H1 (cell line): ENCODE results near the gene PRG2. TPM values are rescaled to one million over a fixed set of nuclear protein-coding genes. Genes with fewer than 3 reads are reported as not detected.

ENCODE experiments used
- CTCF ChIA-PET: fragments of 300-600 bp; sonication (Branson Sonifier 250); formaldehyde crosslinking; loops from one replicate; lab custom pipeline; 2021; ENCODE audit not compliant: partially characterized antibody; lab: Charles Lee
- POLR2A ChIA-PET: fragments of 300-600 bp; sonication (Branson Sonifier 250); formaldehyde crosslinking; loops from one replicate; lab custom pipeline; 2021; ENCODE audit warnings: inconsistent platforms; ENCODE audit not compliant: partially characterized antibody; lab: Charles Lee
- DNase-seq, 2 experiments: peaks; one replicate each; pipeline versions ENCODE4 v3.0.0 to v3.0.0-alpha.2; 2010 to 2022; ENCODE audit warnings: low spot score in 2 of 2, low read depth in 1 of 2, mixed read lengths in 1 of 2
- FAIRE-seq: peaks from 2 replicates; lab custom pipeline; 2011; peaks lifted over from hg19 to GRCh38; lab: Jason Lieb, UNC
- H2AFZ ChIP-seq: 2 replicates; pipeline ENCODE4 v1.8.1; 2012; ENCODE audit warnings: low read length, inconsistent platforms
- H2AK5ac ChIP-seq: 2 replicates; pipeline ENCODE4 v1.6.1; 2013; ENCODE audit warnings: low read depth, low read length
- H2BK120ac ChIP-seq: replicated peaks from 2 replicates; pipeline ENCODE3; 2013; ENCODE audit warnings: low read depth, low read length, inconsistent platforms
- H2BK12ac ChIP-seq: 2 replicates; pipeline ENCODE4 v1.6.1; 2013; ENCODE audit warnings: low read depth, low read length
- H2BK15ac ChIP-seq: 2 replicates; pipeline ENCODE4 v1.6.1; 2013; ENCODE audit warnings: low read length
- H2BK20ac ChIP-seq: 2 replicates; pipeline ENCODE4 v1.6.1; 2013; ENCODE audit warnings: low read length
- H2BK5ac ChIP-seq: 2 replicates; pipeline ENCODE4 v1.6.1; 2013; ENCODE audit warnings: low read depth, low read length
- H3K14ac ChIP-seq: 2 replicates; pipeline ENCODE4 v1.6.1; 2013; ENCODE audit warnings: inconsistent platforms; ENCODE audit not compliant: insufficient read length
- H3K18ac ChIP-seq: 2 replicates; pipeline ENCODE4 v1.6.1; 2013; ENCODE audit warnings: low read length; ENCODE audit errors: extremely low read depth
- H3K23ac ChIP-seq: 2 replicates; pipeline ENCODE4 v1.6.1; 2013; ENCODE audit warnings: inconsistent platforms; ENCODE audit not compliant: insufficient read length
- H3K23me2 ChIP-seq: 2 replicates; pipeline ENCODE4 v1.6.1; 2013; ENCODE audit warnings: low read depth, low read length
- H3K27ac ChIP-seq: 2 replicates; pipeline ENCODE4 v1.6.1; 2011; ENCODE audit warnings: low read depth, low read length, inconsistent platforms
- H3K27me3 ChIP-seq, 4 experiments: replicated peaks in 1 of 4; 1 replicate in 1 of 4; 2 replicates in 3 of 4; pipeline versions ENCODE4 v1.6.1 to v1.8.1; 2011 to 2013; ENCODE audit warnings: low read length in 3 of 4, mild to moderate bottlenecking in 3 of 4, inconsistent platforms in 2 of 4, mixed read lengths in 2 of 4, moderate library complexity in 1 of 4; ENCODE audit not compliant: control insufficient read depth in 3 of 4, insufficient read depth in 3 of 4; ENCODE audit errors: extremely low read depth in 1 of 4
- H3K36me3 ChIP-seq, 4 experiments: 2 replicates each; pipeline versions ENCODE4 v1.6.1 to v1.8.1; 2011 to 2013; ENCODE audit warnings: mild to moderate bottlenecking in 4 of 4, low read length in 3 of 4, moderate library complexity in 2 of 4, control low read depth in 1 of 4, inconsistent platforms in 1 of 4; ENCODE audit not compliant: insufficient read depth in 4 of 4, control insufficient read depth in 2 of 4
- H3K4ac ChIP-seq: replicated peaks from 2 replicates; pipeline ENCODE3; 2013; ENCODE audit warnings: low read length, low read depth, mixed read lengths, inconsistent platforms; ENCODE audit not compliant: insufficient read length
- H3K4me1 ChIP-seq, 4 experiments: replicated peaks in 1 of 4; 1 replicate in 1 of 4; 2 replicates in 3 of 4; pipeline versions ENCODE4 v1.6.1 to v1.8.1; 2011 to 2013; ENCODE audit warnings: low read length in 3 of 4, inconsistent platforms in 2 of 4, mixed read lengths in 1 of 4; ENCODE audit not compliant: insufficient read depth in 4 of 4, control insufficient read depth in 3 of 4
- H3K4me2 ChIP-seq, 2 experiments: 2 replicates each; pipeline versions ENCODE4 v1.6.1 to v1.8.1; 2011 to 2013; ENCODE audit warnings: low read depth in 2 of 2, low read length in 2 of 2, control low read depth in 1 of 2, inconsistent platforms in 1 of 2, mild to moderate bottlenecking in 1 of 2; ENCODE audit not compliant: insufficient read depth in 1 of 2
- H3K4me3 ChIP-seq, 4 experiments: fragments of 200-600, 300-600 bp in 1 of 4; sonication (generic), shearing (Covaris generic), sonication (Bioruptor Twin) in 1 of 4; 2 replicates each; pipeline versions ENCODE4 v1.5.1 to v1.8.1; 2011 to 2016; ENCODE audit warnings: low read length in 4 of 4, low read depth in 3 of 4, control low read depth in 2 of 4, inconsistent platforms in 2 of 4, mild to moderate bottlenecking in 2 of 4, mixed read lengths in 1 of 4, moderate library complexity in 1 of 4; ENCODE audit not compliant: insufficient read depth in 2 of 4; ENCODE audit errors: extremely low read depth in 1 of 4
- H3K56ac ChIP-seq: replicated peaks from 2 replicates; pipeline ENCODE3; 2013; ENCODE audit warnings: low read depth, mild to moderate bottlenecking, mixed read lengths, low read length, inconsistent platforms; ENCODE audit not compliant: insufficient read length
- H3K79me1 ChIP-seq: 2 replicates; pipeline ENCODE4 v1.6.1; 2013; ENCODE audit warnings: low read depth, low read length, control low read depth
- H3K79me2 ChIP-seq, 2 experiments: 2 replicates each; pipeline versions ENCODE4 v1.6.1 to v1.8.1; 2012 to 2013; ENCODE audit warnings: low read length in 2 of 2, mild to moderate bottlenecking in 2 of 2, inconsistent platforms in 1 of 2; ENCODE audit not compliant: insufficient read depth in 2 of 2, control insufficient read depth in 1 of 2
- H3K9ac ChIP-seq, 4 experiments: replicated peaks in 1 of 4; 1 replicate in 1 of 4; 2 replicates in 3 of 4; pipeline versions ENCODE4 v1.6.1 to v1.8.1; 2011 to 2013; ENCODE audit warnings: low read depth in 3 of 4, low read length in 3 of 4, control low read depth in 2 of 4, mild to moderate bottlenecking in 2 of 4, moderate library complexity in 2 of 4, inconsistent platforms in 1 of 4; ENCODE audit errors: extremely low read depth in 1 of 4
- H3K9me3 ChIP-seq, 2 experiments: 2 replicates each; pipeline versions ENCODE4 v1.6.1 to v1.8.1; 2012 to 2013; ENCODE audit warnings: mild to moderate bottlenecking in 2 of 2, moderate library complexity in 2 of 2, control low read depth in 1 of 2, inconsistent platforms in 1 of 2, low read depth in 1 of 2, low read length in 1 of 2, mixed read lengths in 1 of 2; ENCODE audit not compliant: insufficient read depth in 2 of 2
- H4K20me1 ChIP-seq, 2 experiments: replicated peaks in 1 of 2; 2 replicates each; pipeline versions ENCODE3 to v1.8.1; 2011 to 2013; ENCODE audit warnings: inconsistent platforms in 2 of 2, low read length in 2 of 2, mild to moderate bottlenecking in 1 of 2; ENCODE audit not compliant: insufficient read depth in 2 of 2, control insufficient read depth in 1 of 2
- H4K5ac ChIP-seq: 2 replicates; pipeline ENCODE4 v1.6.1; 2013; ENCODE audit warnings: low read length, low read depth, mixed read lengths, inconsistent platforms; ENCODE audit not compliant: insufficient read length
- H4K8ac ChIP-seq: 2 replicates; pipeline ENCODE4 v1.8.0; 2013; ENCODE audit warnings: mild to moderate bottlenecking, moderate library complexity, low read length, inconsistent platforms; ENCODE audit not compliant: insufficient read depth; ENCODE audit errors: extremely low read depth
- H4K91ac ChIP-seq: replicated peaks from 2 replicates; pipeline ENCODE3; 2013; ENCODE audit warnings: low read length, mixed read lengths, inconsistent platforms; ENCODE audit not compliant: insufficient read length
- BACH1 ChIP-seq: IDR thresholded peaks from 2 replicates; pipeline ENCODE4 v1.6.1; 2012; ENCODE audit warnings: low read length, improper control_type of control experiment
- CBX5 ChIP-seq: fragments of 300-800, 300-1000 bp; sonication (generic); IDR thresholded peaks from 2 replicates; pipeline ENCODE4 v1.7.1; 2016; ENCODE audit warnings: antibody characterized with exemption, low read length, low read depth
- CEBPB ChIP-seq: IDR thresholded peaks from 2 replicates; pipeline ENCODE4 v1.6.1; 2012; ENCODE audit warnings: low read depth, low read length
- POLR2A ChIP-seq, 2 experiments: IDR thresholded peaks; 1 replicate in 1 of 2; 2 replicates in 1 of 2; pipeline ENCODE4 v1.6.1; 2011; ENCODE audit warnings: low read depth in 2 of 2, low read length in 2 of 2, mild to moderate bottlenecking in 2 of 2; ENCODE audit errors: control extremely low read depth in 1 of 2
- WGBS, 2 experiments: shearing (Covaris generic) in 1 of 2; methylation state at CpG; one replicate each; pipeline versions ENCODE4 v1.1.6 to v1.1.7; 2013 to 2015; ENCODE audit warnings: low lambda C conversion rate in 2 of 2, mixed read lengths in 2 of 2, inconsistent platforms in 1 of 2, low coverage in 1 of 2, missing lambda C conversion rate in 1 of 2; ENCODE audit not compliant: insufficient replicate concordance in 2 of 2, insufficient coverage in 1 of 2, insufficient read length in 1 of 2; ENCODE audit errors: extremely low coverage in 1 of 2, missing lambda C conversion rate in 1 of 2; 5-methylcytosine and 5-hydroxymethylcytosine counted together
- polyA plus RNA-seq, 7 experiments: library from polyadenylated mRNA; depleted of rRNA in 3 of 7; stranded (reverse) in 5 of 7; unstranded in 2 of 7; fragments of >200 nt in 5 of 7; fragments of 200-250 nt in 2 of 7; gene quantifications; 1 replicate in 5 of 7; 2 replicates in 1 of 7; 4 replicates in 1 of 7; pipeline versions ENCODE4 v1.2.1 to v1.2.3, GENCODE V29; 2011 to 2013; ENCODE audit warnings: missing spikeins in 2 of 7, mixed read lengths in 2 of 7
- total RNA-seq: library from RNA; stranded (reverse); fragmentation: NEBNext Ultra II Directional; extraction: Animal tissue kit (Norgen Biotek cat#: 25700); gene quantifications from 2 replicates; pipeline ENCODE4 v1.2.1, GENCODE V29; 2021

Gene PRG2
- total and polyA plus RNA-seq, 2 of the 8 experiments (the other 6 are each of a cell fraction or from before 2014, with no cell fraction given): 0.32 TPM; not detected in 1

GRCh38 chr11:57386178-57386940 lies 4.1 kb downstream of the PRG2 start:
- CTCF ChIA-PET: interaction anchor here (1.3 kb wide), 1 partner anchor 181 kb away, joined by 3 read pairs; the partner anchor contains the start of gene UBE2L6
- no peaks in the 10 kb centered on the region for H3K27me3 ChIP-seq
- no peak overlapping the region for H3K4ac ChIP-seq
- TF ChIP-seq POLR2A (IDR thresholded peaks at IDR 0.05; ENCODE audit: control extremely low read depth in 1 of 2, low read depth in 2 of 2, low read length in 2 of 2) (no peak), BACH1 (no peak), CEBPB (no peak), CBX5 (no peak)

More at GRCh38 chr11:57386178-57386940, 4.1 kb downstream of the PRG2 start:
- Histone ChIP-seq H2AK5ac (no peak overlapping the region), H2BK20ac (no peak overlapping the region), H3K14ac (no peak overlapping the region), H3K23me2 (no peaks in the 10 kb centered on the region), H3K4me3 (no peak overlapping the region), H3K27ac (no peak overlapping the region), H4K8ac (no peak overlapping the region), H2BK12ac (no peak overlapping the region), H4K91ac (no peak overlapping the region), H4K5ac (no peak overlapping the region), H3K4me1 (no peaks in the 10 kb centered on the region), H4K20me1 (no peaks in the 10 kb centered on the region), H3K36me3 (no peaks in the 10 kb centered on the region), H3K79me1 (no peaks in the 10 kb centered on the region), H3K56ac (no peak overlapping the region), H2BK5ac (no peak overlapping the region), H2BK120ac (no peak overlapping the region), H3K9me3 (no peaks in the 10 kb centered on the region), H3K9ac (no peak overlapping the region), H3K79me2 (no peaks in the 10 kb centered on the region), H3K4me2 (no peak overlapping the region), H3K18ac (no peak overlapping the region), H3K23ac (no peak overlapping the region), H2BK15ac (no peak overlapping the region), H2AFZ (no peak overlapping the region)
- no peak for DNase-seq
- 80% methylated on average over 5 of the region's 5 CpGs; no CpG with 5 or more reads in 1 of the 2 experiments for WGBS, 2 experiments
- POLR2A ChIA-PET: no interaction called here
- FAIRE-seq: no peak
